Ureter (tissue), 1 donor: ENCODE measurements around the gene ROM1. TPM values are rescaled to one million over a fixed set of nuclear protein-coding genes. Genes with fewer than 3 reads are reported as not detected.
"Not testable (repeated sequence)": the region's sequence is repeated elsewhere in the genome, so short reads cannot be mapped to it uniquely, and the experiment has no call there.

ENCODE experiments used
- DNase-seq: peaks from one replicate; pipeline ENCODE4 v3.0.0-alpha.2; 2020; ENCODE audit warnings: low spot score
- total RNA-seq: library from RNA; stranded (reverse); gene quantifications from one replicate; pipeline ENCODE4 v1.2.4, GENCODE V29; 2023
- donor health status: DM: yes; HTN: yes; CAD: no.

ROM1 gene
- total RNA-seq, 1 donor from 2014 or later = 5.4 TPM

DNA sequence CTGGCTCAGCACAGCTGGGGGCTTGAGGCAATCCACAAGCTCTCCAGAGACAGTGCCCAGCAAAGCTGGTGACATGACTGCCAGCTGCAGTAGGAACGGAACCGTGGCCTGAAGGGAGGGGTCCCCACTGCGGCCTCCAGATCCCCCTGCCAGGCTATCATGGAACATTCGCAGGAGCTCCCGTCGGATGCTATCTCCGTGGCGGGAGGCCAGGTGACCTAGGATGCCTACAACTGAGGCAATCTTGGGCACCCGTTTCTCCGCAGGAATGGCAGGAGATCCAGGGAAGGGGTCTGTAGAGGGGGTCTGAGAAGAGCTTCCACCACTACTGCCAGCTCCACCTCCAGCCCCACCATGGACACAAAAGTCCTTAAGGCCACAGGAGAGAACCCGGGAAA, 35.9 kb downstream of the ROM1 start:
- DNase-seq = no peak

- no peak for DNase-seq
Measured at GRCh38 chr11:62649486-62649885, 36.4 kb downstream of the ROM1 start.

GRCh38 chr11:62650283-62650682, 37.2 kb downstream of the ROM1 start:
- not testable (repeated sequence) for DNase-seq

GRCh38 chr11:62652161-62653006, 39.3 kb downstream of the ROM1 start:
- no peak for DNase-seq

- no peak for DNase-seq
Measured at GRCh38 chr11:62654297-62654696, 41.2 kb downstream of the ROM1 start.

- no peak for DNase-seq
Measured at GRCh38 chr11:62656796-62657429, 43.9 kb downstream of the ROM1 start.

DNA sequence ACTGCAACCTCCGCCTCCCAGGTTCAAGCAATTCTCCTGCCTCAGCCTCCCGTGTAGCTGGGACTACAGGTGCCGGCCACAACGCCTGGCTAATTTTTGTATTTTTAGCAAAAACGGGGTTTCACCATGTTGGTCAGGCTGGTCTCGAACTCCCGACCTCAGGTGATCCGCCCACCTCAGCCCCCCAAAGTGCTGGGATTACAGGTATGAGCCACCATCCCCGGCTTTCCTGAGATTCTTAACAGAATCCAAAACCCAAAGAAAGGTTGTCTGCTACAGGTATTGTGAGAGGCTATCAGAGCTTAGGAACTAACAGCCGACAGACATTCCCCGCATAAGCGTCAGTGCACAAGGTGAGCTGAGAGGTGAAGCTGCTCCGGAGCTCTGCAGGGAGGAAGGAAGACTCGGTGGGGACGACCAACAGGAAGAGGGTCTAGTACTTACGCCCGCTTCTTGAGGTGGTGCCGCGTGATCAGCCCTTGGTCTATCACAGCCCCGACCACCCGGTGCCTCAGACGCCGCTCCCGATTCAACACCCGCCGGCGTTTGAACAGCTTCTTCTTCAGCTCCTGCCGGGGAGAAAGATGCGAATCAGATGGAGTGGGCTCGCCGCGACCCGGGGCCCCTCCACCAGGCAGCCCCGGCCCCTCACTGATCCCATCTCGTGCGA, 51.5 kb downstream of the ROM1 start:
- DNase-seq = no peak

Other genes with a start within 250 kb of the ROM1 start
- gene SCGB1A1, start 194.2 kb upstream of the ROM1 start, total RNA-seq = not detected
- 546 TPM for gene AHNAK, start 66.5 kb upstream of the ROM1 start, total RNA-seq
- 1,627 TPM for gene EEF1G, start 39.4 kb upstream of the ROM1 start, total RNA-seq
- 30.4 TPM for gene TUT1, start 21.7 kb upstream of the ROM1 start, total RNA-seq
- 128 TPM for gene MTA2, start 11.4 kb upstream of the ROM1 start, total RNA-seq
- gene EML3, start 482 bp upstream of the ROM1 start, total RNA-seq = 83.2 TPM
- 50.7 TPM for gene B3GAT3, start 8.7 kb downstream of the ROM1 start, total RNA-seq
- 271 TPM for gene GANAB, start 33.4 kb downstream of the ROM1 start, total RNA-seq
- 19.2 TPM for gene INTS5, start 40.0 kb downstream of the ROM1 start, total RNA-seq
- 52.6 TPM for gene C11orf98, start 52.0 kb downstream of the ROM1 start, total RNA-seq
- 20.7 TPM for gene CSKMT, start 52.1 kb downstream of the ROM1 start, total RNA-seq
- gene UQCC3, start 58.4 kb downstream of the ROM1 start, total RNA-seq = 6.6 TPM
- gene LBHD1, start 59.0 kb downstream of the ROM1 start, total RNA-seq = 9.8 TPM
- gene UBXN1, start 65.8 kb downstream of the ROM1 start, total RNA-seq = 90.5 TPM
- gene LRRN4CL, start 76.3 kb downstream of the ROM1 start, total RNA-seq = 5.0 TPM
- gene BSCL2, start 94.2 kb downstream of the ROM1 start, total RNA-seq = 55.9 TPM
- not detected for gene GNG3, start 94.4 kb downstream of the ROM1 start, total RNA-seq
- gene HNRNPUL2, start 114.2 kb downstream of the ROM1 start, total RNA-seq = 50.4 TPM
- gene TTC9C, start 115.2 kb downstream of the ROM1 start, total RNA-seq = 36.7 TPM
- gene ZBTB3, start 140.9 kb downstream of the ROM1 start, total RNA-seq = 16.0 TPM
- 76.6 TPM for gene POLR2G, start 148.3 kb downstream of the ROM1 start, total RNA-seq
- gene TAF6L, start 158.1 kb downstream of the ROM1 start, total RNA-seq = 22.1 TPM
- gene TMEM179B, start 174.1 kb downstream of the ROM1 start, total RNA-seq = 63.9 TPM
- 18.4 TPM for gene TMEM223, start 178.7 kb downstream of the ROM1 start, total RNA-seq
- 94.6 TPM for gene NXF1, start 192.2 kb downstream of the ROM1 start, total RNA-seq
- gene STX5, start 218.8 kb downstream of the ROM1 start, total RNA-seq = 30.1 TPM
- not detected for gene TEX54, start 219.6 kb downstream of the ROM1 start, total RNA-seq
- 58.8 TPM for gene WDR74, start 226.3 kb downstream of the ROM1 start, total RNA-seq